ENCODE measurements around the gene RBM5.
A peak's percentile ranks its signal among the peaks of the same experiment; 100 is the strongest.

DNA sequence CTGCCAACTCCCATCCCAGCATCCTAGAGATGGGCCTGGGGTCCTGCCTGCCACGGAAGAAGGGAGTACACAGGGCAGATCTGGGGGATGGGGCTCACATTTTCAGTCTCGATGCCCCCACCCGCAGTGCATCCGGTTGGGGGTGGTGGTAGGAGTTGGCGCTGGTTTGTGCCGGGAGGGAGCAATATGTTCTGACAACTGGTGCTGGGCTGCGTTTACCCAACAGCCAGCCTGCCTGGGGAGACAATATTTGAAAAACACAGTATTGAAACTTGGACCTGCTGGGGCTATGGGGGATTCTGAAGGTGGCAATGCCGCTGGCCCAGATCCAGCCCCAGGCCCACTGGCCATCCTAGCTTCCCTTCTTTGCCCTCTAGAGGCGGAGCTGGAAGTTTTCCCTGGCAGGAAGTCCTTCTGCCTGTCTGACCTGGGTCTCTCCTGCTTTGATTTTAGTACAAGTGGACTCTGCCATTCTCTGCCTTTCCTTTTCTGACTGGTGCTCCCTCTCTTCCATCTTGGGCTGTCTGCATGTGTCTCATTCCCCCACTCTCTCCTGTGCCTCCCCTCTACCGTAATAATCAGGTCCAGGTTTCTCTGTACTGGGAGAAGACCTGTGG, 69.9 kb downstream of the RBM5 start:
- TF ChIP-seq, protein P1, sequence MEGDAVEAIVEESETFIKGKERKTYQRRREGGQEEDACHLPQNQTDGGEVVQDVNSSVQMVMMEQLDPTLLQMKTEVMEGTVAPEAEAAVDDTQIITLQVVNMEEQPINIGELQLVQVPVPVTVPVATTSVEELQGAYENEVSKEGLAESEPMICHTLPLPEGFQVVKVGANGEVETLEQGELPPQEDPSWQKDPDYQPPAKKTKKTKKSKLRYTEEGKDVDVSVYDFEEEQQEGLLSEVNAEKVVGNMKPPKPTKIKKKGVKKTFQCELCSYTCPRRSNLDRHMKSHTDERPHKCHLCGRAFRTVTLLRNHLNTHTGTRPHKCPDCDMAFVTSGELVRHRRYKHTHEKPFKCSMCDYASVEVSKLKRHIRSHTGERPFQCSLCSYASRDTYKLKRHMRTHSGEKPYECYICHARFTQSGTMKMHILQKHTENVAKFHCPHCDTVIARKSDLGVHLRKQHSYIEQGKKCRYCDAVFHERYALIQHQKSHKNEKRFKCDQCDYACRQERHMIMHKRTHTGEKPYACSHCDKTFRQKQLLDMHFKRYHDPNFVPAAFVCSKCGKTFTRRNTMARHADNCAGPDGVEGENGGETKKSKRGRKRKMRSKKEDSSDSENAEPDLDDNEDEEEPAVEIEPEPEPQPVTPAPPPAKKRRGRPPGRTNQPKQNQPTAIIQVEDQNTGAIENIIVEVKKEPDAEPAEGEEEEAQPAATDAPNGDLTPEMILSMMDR (optimal IDR thresholded peaks at IDR 0.05 in 1 of 3, IDR thresholded peaks at IDR 0.05 in 1 of 3, conservative IDR thresholded peaks at IDR 0.05 in 1 of 3; ENCODE audit: extremely low read depth in 1 of 3, insufficient read depth in 2 of 3, low read length in 3 of 3) = peak in 1 of 3 experiments; percentile 35
- no peak for TF ChIP-seq EZH2 (IDR thresholded peaks at IDR 0.05; ENCODE audit: low read length)

Data from keratinocyte (primary cell).